OCI-LY3 (cell line): ENCODE data around the gene TUBGCP6.

Source experiments
- CTCF ChIP-seq: fragments of 200-600, 300-600 bp; sonication (generic); IDR thresholded peaks from 2 replicates; pipeline ENCODE4 v1.5.1; 2014; ENCODE audit warnings: antibody characterized with exemption, low read length, low read depth
- EZH2phosphoT487 ChIP-seq: fragments of 200-600 bp; shearing (Covaris generic); IDR thresholded peaks from 2 replicates; pipeline ENCODE4 v1.6.1; 2018; ENCODE audit warnings: antibody characterized with exemption, mixed run types, low read depth

GRCh38 chr22:50197000-50197800 lies 47.6 kb downstream of the TUBGCP6 start:
- TF ChIP-seq CTCF (no peak), EZH2phosphoT487 (no peak)
